SU-DHL-6 (cell line): ENCODE data around the gene ZNG1E.
"Not testable (repeated sequence)": the region's sequence is repeated elsewhere in the genome, so short reads cannot be mapped to it uniquely, and the experiment has no call there.

Source experiments
- CTCF ChIP-seq: fragments of 200-600 bp; sonication (generic); IDR thresholded peaks from one replicate; pipeline ENCODE4 v1.5.1; 2017; ENCODE audit warnings: antibody characterized with exemption, mild to moderate bottlenecking, low read length, moderate library complexity; ENCODE audit not compliant: insufficient read depth, poor library complexity, severe bottlenecking
- EZH2phosphoT487 ChIP-seq: fragments of 200-600 bp; sonication (generic), shearing (Covaris generic); conservative IDR thresholded peaks from 2 replicates; pipeline ENCODE4 v1.6.1; 2018; ENCODE audit warnings: mild to moderate bottlenecking, antibody characterized with exemption, low read length, moderate library complexity, mixed read lengths

GRCh38 chr9:65673579-65673978 is 2.1 kb upstream of the ZNG1E start:
- not testable (repeated sequence) for TF ChIP-seq CTCF, EZH2phosphoT487
